ENCODE results near the gene CTDSP1.

DNA sequence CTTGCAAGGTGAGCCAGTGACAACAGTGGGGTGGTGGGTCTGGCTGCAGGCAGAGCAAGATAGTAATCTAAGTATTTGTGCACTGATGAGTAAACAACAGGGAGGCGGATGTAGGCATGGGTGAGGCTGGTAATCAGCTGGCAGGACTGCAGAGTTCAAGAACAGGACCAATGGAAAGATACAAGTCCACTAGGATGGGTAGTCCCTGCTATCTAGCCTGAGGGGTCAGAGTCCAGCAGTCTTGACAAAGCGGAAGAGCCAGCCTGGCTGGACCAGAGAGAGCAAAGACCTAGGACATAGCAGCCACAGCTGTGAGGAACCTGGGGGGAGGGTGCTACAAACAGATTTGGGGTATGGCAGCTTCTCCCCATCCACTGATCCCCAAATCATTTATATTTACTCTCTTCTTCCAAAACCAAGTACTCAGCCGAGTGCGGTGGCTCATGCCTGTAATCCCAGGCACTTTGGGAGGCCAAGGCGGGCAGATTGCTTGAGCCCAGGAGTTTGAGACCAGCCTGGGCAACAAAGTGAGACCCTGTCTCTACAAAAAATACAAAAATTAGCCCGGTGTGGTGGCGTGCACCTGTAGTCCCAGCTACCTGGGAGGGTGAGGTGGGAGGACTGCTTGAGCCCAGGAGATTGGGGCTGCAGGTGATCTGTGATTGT lies 45.2 kb downstream of the CTDSP1 start:
- TF ChIP-seq, protein P1, sequence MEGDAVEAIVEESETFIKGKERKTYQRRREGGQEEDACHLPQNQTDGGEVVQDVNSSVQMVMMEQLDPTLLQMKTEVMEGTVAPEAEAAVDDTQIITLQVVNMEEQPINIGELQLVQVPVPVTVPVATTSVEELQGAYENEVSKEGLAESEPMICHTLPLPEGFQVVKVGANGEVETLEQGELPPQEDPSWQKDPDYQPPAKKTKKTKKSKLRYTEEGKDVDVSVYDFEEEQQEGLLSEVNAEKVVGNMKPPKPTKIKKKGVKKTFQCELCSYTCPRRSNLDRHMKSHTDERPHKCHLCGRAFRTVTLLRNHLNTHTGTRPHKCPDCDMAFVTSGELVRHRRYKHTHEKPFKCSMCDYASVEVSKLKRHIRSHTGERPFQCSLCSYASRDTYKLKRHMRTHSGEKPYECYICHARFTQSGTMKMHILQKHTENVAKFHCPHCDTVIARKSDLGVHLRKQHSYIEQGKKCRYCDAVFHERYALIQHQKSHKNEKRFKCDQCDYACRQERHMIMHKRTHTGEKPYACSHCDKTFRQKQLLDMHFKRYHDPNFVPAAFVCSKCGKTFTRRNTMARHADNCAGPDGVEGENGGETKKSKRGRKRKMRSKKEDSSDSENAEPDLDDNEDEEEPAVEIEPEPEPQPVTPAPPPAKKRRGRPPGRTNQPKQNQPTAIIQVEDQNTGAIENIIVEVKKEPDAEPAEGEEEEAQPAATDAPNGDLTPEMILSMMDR (IDR thresholded peaks at IDR 0.05) = no peak
- TF ChIP-seq POLR2AphosphoS5 (IDR thresholded peaks at IDR 0.05) = no peak
